ENCODE results near the gene MEF2D.

The MEF2D gene

GRCh38 chr1:156421062-156421938 lies 79.3 kb downstream of the MEF2D start (continued):
- TF ChIP-seq PRDM2 (tag by site-specific recombination; IDR thresholded peaks at IDR 0.05; ENCODE audit: borderline replicate concordance) (no peak), REPIN1 (tag by site-specific recombination; IDR thresholded peaks at IDR 0.05; ENCODE audit: low read depth) (no peak), ZNF274 (IDR thresholded peaks at IDR 0.05; ENCODE audit: low read length) (no peak), ZNF274 (tag by site-specific recombination; IDR thresholded peaks at IDR 0.05; ENCODE audit: borderline replicate concordance) (no peak), ZFHX2 (tag by site-specific recombination; conservative IDR thresholded peaks at IDR 0.05) (no peak; the same call in 1 of the 2 replicates), ZNF416 (tag by site-specific recombination; IDR thresholded peaks at IDR 0.05) (no peak), FEZF1 (tag by site-specific recombination; IDR thresholded peaks at IDR 0.05) (no peak), ZNF426 (tag by site-specific recombination; IDR thresholded peaks at IDR 0.05) (no peak), PBX3 (CRISPR knock-in tag; IDR thresholded peaks at IDR 0.05) (no peak), ZNF214 (tag by site-specific recombination; IDR thresholded peaks at IDR 0.05; ENCODE audit: borderline replicate concordance) (no peak), ZNF501 (tag by site-specific recombination; IDR thresholded peaks at IDR 0.05) (peak; percentile 88; the same call in 1 of the 2 replicates), ZNF184 (tag by site-specific recombination; IDR thresholded peaks at IDR 0.05) (no peak), ZNF280C (tag by site-specific recombination; IDR thresholded peaks at IDR 0.05) (no peak), ZNF544 (tag by site-specific recombination; IDR thresholded peaks at IDR 0.05) (no peak), ZNF26 (tag by site-specific recombination; IDR thresholded peaks at IDR 0.05) (no peak), ZNF324 (tag by site-specific recombination; IDR thresholded peaks at IDR 0.05) (peak; percentile 77; the same call in 1 of the 2 replicates), YY1 (tag by site-specific recombination; IDR thresholded peaks at IDR 0.05) (no peak; the same call in 1 of the 2 replicates), ZNF48 (tag by site-specific recombination; IDR thresholded peaks at IDR 0.05) (no peak), ZNF560 (tag by site-specific recombination; IDR thresholded peaks at IDR 0.05; ENCODE audit: borderline replicate concordance) (no peak), ZBTB48 (tag by site-specific recombination; IDR thresholded peaks at IDR 0.05) (peak; percentile 87), MYNN (tag by site-specific recombination; IDR thresholded peaks at IDR 0.05; ENCODE audit: borderline replicate concordance) (no peak; the same call in 1 of the 2 replicates), ZNF239 (tag by site-specific recombination; IDR thresholded peaks at IDR 0.05) (no peak), RBAK (tag by site-specific recombination; IDR thresholded peaks at IDR 0.05) (no peak), ZNF529 (tag by site-specific recombination; IDR thresholded peaks at IDR 0.05; ENCODE audit: insufficient replicate concordance) (no peak), ZFP69B (tag by site-specific recombination; IDR thresholded peaks at IDR 0.05) (peak; percentile 60; the same call in 1 of the 2 replicates), ZNF670 (tag by site-specific recombination; IDR thresholded peaks at IDR 0.05; ENCODE audit: low read depth) (no peak), ZSCAN5A (tag by site-specific recombination; IDR thresholded peaks at IDR 0.05) (0 out of 2 replicates have a peak, but pooled peaks have one; percentile 14), HOXC10 (CRISPR knock-in tag; IDR thresholded peaks at IDR 0.05) (no peak)
